HG02970 (cell line): ENCODE results near the gene LMNTD2.
"Not testable (repeated sequence)": the region's sequence is repeated elsewhere in the genome, so short reads cannot be mapped to it uniquely, and the experiment has no call there.

Source experiments
- ATAC-seq: cut with Tn5 transposase; IDR thresholded peaks from one replicate; pipeline ENCODE4 v1.9.1; 2021; ENCODE audit warnings: mild to moderate bottlenecking, moderate library complexity, moderate number of reproducible peaks; ENCODE audit not compliant: unreplicated experiment, low FRiP score

Gene LMNTD2

GRCh38 chr11:516918-517685, 43.4 kb downstream of the LMNTD2 start:
- ATAC-seq: not testable (repeated sequence)

GRCh38 chr11:516400-516799, 44.1 kb downstream of the LMNTD2 start:
- no peak for ATAC-seq

GRCh38 chr11:515131-515530, 45.4 kb downstream of the LMNTD2 start:
- ATAC-seq: no peak

GRCh38 chr11:514606-515005, 45.9 kb downstream of the LMNTD2 start:
- ATAC-seq: no peak

- ATAC-seq: no peak
These were observed 47.6 kb downstream of the LMNTD2 start for GRCh38 chr11:512761-513595.

- no peak for ATAC-seq
These were observed 51.6 kb downstream of the LMNTD2 start for GRCh38 chr11:508956-509355.

- no peak for ATAC-seq
These were observed 52.6 kb downstream of the LMNTD2 start for GRCh38 chr11:507727-508515.

GRCh38 chr11:506995-507726, 53.4 kb downstream of the LMNTD2 start, which contains the start of gene RNH1:
RNH1 (minus strand) TSS chr11:507242; CDS start chr11:502162, 5,080 bp downstream.
- ATAC-seq: peak; percentile 46

GRCh38 chr11:506238-506994, 54.1 kb downstream of the LMNTD2 start:
- ATAC-seq: peak; percentile 68

GRCh38 chr11:504994-505344, 55.6 kb downstream of the LMNTD2 start:
- ATAC-seq: no peak
